ELF-1 (cell line): Measurements from ENCODE around the gene IRF4.

Experiments
- DNase-seq: peaks from one replicate; pipeline ENCODE4 v3.0.0-alpha.2; 2016; ENCODE audit warnings: low read depth, low spot score

The IRF4 gene

GRCh38 chr6:398065-398464 is 6.5 kb downstream of the IRF4 start:
- DNase-seq: no peak

GRCh38 chr6:398558-399078 is 7.1 kb downstream of the IRF4 start:
- DNase-seq: no peak

DNA sequence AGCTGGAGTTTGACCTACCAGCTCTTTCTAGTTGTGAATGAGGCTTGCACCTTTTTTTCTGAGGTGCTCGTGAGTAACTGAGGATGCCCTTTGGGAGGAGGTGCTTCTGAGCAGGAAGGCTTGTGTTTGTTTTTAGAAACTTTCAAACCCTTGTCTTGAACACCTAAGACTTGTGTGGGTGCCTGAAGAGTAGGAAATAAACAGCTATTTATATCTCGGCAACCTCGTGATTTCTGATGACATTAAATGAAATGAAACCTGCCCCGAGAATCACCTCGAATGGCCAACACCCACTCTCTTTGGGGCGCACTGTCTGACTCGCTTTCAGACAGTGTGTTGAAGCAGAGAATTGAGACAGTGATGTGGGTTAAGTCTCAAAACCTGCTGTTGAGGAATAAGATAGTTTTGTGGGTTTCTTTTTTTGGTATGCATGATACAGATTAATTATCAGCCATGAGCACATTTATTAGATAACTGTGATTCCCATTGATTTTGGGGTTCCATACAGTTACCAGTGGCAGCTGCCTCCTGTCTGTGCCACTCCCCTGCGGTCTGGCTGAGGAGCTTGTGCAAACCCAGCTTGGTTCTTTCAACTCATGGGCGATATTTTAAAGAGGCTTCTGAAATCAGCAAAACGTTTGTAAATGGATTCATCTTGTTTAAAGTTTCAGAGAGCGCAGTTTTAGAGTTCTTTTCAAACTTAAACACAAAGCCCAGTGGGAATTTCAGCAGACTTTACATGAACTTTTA is 8.4 kb downstream of the IRF4 start:
- DNase-seq: no peak

DNA sequence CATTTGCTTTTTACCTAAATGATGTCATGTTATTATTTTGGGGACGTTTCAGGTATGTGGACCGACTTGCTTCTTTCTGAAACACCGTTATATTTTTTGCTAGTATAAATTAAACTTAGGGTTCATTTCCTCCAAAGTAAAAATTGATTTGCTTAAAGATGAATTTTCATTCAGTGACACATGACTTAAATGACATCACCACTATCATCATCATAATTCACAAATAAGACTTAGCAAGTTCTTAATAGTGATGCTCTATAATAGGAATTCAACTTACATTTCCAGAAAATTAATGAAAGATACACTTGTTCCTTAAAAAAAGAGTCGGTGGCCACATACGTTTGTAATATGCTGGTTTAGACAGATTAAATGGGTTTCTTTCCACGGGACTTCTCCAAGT is 9.3 kb downstream of the IRF4 start:
- DNase-seq: no peak

DNA sequence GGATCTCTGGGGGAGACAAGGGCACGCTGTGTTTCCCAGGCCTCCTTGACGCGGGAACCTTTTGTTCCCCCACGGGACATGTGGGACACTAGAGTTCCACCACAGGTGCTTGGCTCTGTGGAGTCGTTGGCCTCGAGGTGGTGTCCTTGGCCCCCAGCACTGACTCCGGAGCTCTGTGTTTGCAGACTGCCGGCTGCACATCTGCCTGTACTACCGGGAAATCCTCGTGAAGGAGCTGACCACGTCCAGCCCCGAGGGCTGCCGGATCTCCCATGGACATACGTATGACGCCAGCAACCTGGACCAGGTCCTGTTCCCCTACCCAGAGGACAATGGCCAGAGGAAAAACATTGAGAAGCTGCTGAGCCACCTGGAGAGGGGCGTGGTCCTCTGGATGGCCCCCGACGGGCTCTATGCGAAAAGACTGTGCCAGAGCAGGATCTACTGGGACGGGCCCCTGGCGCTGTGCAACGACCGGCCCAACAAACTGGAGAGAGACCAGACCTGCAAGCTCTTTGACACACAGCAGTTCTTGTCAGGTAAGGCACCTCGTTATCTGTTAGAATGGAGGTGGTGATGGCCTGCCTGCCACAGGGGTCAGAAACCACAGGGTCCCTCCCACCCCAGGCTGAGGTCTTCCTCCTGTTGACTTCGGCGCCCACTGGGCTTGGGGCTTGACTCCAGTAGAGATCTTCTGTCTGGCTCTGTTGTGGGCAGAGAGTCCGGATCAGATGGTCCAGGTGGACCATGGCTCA is 9.9 kb downstream of the IRF4 start:
- DNase-seq: no peak

DNA sequence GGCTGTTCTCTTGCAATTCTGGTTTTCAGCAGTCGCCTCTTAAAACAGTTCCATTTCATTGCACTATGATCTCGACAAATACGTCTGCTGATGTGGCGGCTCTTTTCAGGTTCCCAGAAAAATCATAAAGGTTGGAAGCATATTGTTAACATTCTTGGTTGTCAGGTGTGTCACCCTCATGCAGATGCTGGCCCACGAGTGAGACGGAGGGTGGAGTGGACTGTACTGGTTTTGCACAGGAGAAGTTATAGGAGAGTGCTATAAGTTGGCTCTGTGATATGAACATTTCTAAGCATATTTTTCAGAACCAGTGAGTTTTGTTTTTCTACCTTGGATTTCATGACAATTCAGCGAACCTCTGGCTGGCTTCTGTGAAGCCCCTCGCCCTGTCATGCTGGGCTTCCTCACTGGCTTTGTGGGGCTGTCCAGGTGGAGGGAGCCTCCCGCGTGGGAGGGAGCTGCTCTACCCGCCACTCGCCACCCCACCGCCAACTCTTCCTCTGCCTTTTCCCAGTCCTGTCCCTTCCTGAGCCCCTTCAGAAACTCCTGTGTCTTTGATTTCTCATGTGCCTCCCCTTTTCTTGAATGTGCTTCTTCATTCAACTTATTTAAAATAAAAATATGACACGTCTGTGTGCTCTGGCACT is 10.6 kb downstream of the IRF4 start:
- no peak for DNase-seq

GRCh38 chr6:402901-403658 is 11.5 kb downstream of the IRF4 start:
- no peak for DNase-seq

DNA sequence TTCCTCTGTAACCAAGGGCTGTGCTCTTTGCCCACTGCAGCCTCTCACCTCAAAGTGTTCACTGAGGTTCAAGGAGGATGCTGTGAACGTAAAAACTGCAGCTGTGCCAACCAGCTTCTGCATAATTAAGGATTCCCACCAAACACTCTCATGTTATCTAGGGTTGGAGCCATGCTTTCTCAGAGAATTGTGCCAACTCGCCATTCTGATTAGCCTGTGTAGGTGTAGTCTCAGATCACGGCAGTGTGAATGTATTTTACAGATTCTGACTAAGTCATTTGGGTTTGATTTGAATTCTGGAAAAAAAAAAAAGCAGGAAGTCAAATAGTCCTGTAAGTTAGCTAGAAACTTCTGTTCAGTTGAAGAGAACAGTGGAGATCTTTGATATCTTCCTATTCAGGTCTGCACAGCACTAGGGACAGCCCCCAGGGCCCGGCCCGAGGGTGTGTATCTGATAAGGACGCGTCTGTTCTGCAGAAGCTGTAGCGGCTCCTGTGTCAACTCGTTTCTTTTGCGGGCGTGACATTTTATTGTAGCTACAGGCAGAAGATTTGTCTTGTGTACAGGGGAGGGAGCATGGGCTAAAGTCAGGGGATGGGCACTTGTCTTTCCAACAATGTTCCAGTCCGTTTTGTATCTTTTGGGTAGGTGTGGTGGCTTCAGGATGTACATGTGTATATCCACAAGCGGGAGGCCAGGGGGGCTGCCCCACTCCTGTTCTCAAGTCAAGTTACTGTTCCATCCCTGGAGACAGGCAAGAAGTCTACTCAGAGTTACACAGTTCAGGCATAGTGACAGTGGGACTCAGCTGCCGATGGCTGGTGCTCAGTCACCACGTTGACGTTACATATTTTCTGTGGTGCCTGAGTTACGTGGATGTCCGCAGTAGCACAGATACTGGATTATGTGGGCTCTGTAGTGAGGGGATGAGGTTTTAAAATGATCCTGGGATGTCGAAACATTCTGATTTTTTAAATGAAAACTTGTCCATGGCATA is 12.4 kb downstream of the IRF4 start:
- DNase-seq: peak; percentile 19

DNA sequence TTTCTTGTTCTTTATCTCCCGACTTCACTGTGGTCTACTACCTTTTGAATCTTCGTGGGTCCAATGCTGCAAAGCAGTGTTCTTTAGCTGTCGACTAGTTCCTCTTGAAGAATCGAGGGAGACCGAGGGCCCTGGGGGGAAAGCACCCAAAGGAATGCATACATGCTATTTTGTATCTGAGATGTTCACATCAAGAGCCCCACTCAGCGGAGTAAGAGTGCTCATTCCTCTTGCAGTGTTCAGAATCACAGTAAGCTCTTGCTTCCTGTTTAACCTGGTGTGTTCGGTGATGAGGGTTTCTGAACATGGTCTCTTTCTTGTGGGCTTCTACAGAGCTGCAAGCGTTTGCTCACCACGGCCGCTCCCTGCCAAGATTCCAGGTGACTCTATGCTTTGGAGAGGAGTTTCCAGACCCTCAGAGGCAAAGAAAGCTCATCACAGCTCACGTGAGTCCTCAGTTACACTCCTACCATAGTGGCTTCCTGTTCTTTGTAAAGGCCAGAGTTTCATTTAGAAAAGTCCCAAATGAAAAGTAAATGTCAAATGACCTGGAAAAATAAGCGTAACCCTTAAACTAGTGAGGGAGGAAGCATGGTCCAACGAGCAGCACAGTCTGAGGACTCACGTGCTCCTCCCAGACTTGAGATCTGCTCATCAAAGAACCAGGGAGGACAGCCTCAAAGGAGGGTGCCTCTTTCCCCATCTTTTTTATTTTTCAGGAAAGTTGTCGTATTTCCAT is 13.3 kb downstream of the IRF4 start:
- no peak for DNase-seq

- no peak for DNase-seq
These were observed 16.6 kb downstream of the IRF4 start for GRCh38 chr6:408148-408547.

DNA sequence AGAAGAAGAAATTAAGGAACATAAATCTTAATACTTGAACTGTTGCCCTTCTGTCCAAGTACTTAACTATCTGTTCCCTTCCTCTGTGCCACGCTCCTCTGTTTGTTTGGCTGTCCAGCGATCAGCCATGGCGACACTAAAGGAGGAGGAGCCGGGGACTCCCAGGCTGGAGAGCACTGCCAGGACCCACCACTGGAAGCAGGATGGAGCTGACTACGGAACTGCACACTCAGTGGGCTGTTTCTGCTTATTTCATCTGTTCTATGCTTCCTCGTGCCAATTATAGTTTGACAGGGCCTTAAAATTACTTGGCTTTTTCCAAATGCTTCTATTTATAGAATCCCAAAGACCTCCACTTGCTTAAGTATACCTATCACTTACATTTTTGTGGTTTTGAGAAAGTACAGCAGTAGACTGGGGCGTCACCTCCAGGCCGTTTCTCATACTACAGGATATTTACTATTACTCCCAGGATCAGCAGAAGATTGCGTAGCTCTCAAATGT is 17.1 kb downstream of the IRF4 start:
- peak; percentile 63 for DNase-seq

DNA sequence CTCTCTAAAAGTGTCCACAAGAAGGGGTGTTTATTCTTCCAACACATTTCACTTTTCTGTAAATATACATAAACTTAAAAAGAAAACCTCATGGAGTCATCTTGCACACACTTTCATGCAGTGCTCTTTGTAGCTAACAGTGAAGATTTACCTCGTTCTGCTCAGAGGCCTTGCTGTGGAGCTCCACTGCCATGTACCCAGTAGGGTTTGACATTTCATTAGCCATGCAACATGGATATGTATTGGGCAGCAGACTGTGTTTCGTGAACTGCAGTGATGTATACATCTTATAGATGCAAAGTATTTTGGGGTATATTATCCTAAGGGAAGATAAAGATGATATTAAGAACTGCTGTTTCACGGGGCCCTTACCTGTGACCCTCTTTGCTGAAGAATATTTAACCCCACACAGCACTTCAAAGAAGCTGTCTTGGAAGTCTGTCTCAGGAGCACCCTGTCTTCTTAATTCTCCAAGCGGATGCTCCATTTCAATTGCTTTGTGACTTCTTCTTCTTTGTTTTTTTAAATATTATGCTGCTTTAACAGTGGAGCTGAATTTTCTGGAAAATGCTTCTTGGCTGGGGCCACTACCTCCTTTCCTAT is 17.9 kb downstream of the IRF4 start:
- DNase-seq: no peak

GRCh38 chr6:410555-411395 is 19.2 kb downstream of the IRF4 start:
- DNase-seq: no peak

- DNase-seq: no peak
These were observed 20.0 kb downstream of the IRF4 start for GRCh38 chr6:411402-412145.

- no peak for DNase-seq
These were observed 20.8 kb downstream of the IRF4 start for GRCh38 chr6:412146-412886.

- no peak for DNase-seq
These were observed 22.9 kb downstream of the IRF4 start for GRCh38 chr6:414447-414846.

DNA sequence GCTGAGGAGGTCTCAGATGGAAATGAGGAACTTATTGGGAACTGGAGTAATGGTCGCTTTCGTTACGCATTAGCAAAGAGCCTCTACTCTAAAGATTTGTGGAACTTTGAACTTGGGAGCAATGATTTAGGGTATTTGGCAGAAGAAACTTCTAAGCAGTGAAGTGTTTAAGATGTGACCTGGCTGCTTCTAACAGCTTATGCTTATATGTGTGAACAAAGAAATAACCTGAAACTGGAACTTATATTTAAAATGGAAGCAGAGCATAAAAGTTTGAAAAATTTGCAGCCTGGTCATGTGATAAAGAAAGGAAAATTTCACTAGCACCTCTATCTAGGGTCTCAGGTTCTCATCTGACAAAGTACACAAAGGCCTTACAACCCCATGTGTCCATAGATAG is 23.5 kb downstream of the IRF4 start:
- DNase-seq: no peak
